ENCODE measurements around the gene EGR2.

DNA sequence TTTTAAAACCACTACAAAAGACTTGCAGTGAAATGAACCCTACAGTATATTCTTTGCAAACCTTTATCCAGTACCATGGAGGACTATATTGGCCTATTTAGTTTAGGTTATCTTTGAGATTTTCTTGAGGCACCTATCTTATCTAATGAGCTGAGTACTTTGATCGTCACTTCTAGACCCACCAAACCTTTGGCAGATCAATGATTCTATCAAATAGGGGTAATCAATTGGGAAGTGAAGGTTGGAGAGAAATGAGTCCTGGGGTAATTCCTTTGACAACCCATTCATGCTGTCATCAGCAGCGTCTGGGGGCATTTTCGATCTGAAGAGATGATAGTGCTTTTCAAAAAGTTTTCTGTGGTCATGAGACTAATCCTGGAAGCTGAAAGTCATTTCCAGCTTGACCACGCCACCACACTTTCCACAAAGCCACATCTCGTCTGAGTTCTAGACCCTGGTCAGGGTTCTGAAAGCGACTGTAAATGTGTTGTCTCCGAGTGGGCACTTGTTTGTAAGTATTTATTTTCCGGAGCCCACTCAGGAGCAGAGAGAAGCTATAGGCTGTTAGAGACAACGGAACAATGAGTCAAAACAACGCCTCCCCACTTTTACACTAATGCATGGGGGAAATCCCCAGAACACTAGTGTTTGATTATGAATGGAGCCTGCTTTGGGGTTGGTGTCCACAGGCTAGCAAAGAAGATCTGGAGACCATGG is 4.8 kb downstream of the EGR2 start:
- TF ChIP-seq, protein P1, sequence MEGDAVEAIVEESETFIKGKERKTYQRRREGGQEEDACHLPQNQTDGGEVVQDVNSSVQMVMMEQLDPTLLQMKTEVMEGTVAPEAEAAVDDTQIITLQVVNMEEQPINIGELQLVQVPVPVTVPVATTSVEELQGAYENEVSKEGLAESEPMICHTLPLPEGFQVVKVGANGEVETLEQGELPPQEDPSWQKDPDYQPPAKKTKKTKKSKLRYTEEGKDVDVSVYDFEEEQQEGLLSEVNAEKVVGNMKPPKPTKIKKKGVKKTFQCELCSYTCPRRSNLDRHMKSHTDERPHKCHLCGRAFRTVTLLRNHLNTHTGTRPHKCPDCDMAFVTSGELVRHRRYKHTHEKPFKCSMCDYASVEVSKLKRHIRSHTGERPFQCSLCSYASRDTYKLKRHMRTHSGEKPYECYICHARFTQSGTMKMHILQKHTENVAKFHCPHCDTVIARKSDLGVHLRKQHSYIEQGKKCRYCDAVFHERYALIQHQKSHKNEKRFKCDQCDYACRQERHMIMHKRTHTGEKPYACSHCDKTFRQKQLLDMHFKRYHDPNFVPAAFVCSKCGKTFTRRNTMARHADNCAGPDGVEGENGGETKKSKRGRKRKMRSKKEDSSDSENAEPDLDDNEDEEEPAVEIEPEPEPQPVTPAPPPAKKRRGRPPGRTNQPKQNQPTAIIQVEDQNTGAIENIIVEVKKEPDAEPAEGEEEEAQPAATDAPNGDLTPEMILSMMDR (conservative IDR thresholded peaks at IDR 0.05) = no peak
- TF ChIP-seq EZH2 (IDR thresholded peaks at IDR 0.05; ENCODE audit: low read depth) = no peak

Measured in PC-9 (cell line).